Testis (tissue), 3 donors: ENCODE measurements around the gene LRG1. TPM values are rescaled to one million over a fixed set of nuclear protein-coding genes. Genes with fewer than 3 reads are reported as not detected.

ENCODE experiments used
- DNase-seq: peaks from one replicate; pipeline ENCODE4 v3.0.0-alpha.2; 2019
- H3K27ac ChIP-seq, 2 donors: fragments of 200-600 bp; sonication (generic); one replicate each; pipeline ENCODE4 v1.5.1; 2019
- H3K27me3 ChIP-seq: fragments of 200-600 bp; sonication (generic); one replicate; pipeline ENCODE4 v1.5.1; 2019
- H3K36me3 ChIP-seq: fragments of 200-600 bp; sonication (generic); one replicate; pipeline ENCODE4 v1.5.1; 2017; ENCODE audit warnings: low read depth; ENCODE audit errors: missing control alignments
- H3K4me1 ChIP-seq: fragments of 200-600 bp; sonication (generic); one replicate; pipeline ENCODE4 v1.5.1; 2019
- H3K4me3 ChIP-seq, 2 donors: fragments of 200-600 bp; sonication (generic); one replicate each; pipeline ENCODE4 v1.5.1; 2017 to 2019
- H3K9me3 ChIP-seq: fragments of 200-600 bp; sonication (generic); one replicate; pipeline ENCODE4 v1.5.1; 2017
- CTCF ChIP-seq, 3 experiments: fragments of 450-650 bp in 2 of 3; fragments of 200-600 bp in 1 of 3; sonication (generic) in 1 of 3; IDR thresholded peaks; one replicate each; pipeline ENCODE4 v1.5.1; 2016 to 2019; ENCODE audit warnings: antibody characterized with exemption in 3 of 3, mild to moderate bottlenecking in 2 of 3, moderate library complexity in 1 of 3
- POLR2A ChIP-seq: fragments of 450-650 bp; IDR thresholded peaks from one replicate; pipeline ENCODE4 v1.6.1; 2017; ENCODE audit warnings: antibody characterized with exemption, mild to moderate bottlenecking, moderate library complexity
- WGBS, 2 donors: methylation state at CpG; one replicate each; pipeline ENCODE4 v1.1.5; 2018; 5-methylcytosine and 5-hydroxymethylcytosine counted together
- intact Hi-C: fragments of 100-400 bp; cut with DNase I; formaldehyde crosslinking; loops from one replicate; pipeline ENCODE4 v1.15.1; 2023; ENCODE audit warnings: low total_unique reads
- polyA plus RNA-seq: library from polyadenylated mRNA; stranded (reverse); fragments of 350-450 nt; fragmentation: Illumina TruSeq; extraction: RNeasy Lipid Tissue Mini Kit (QIAGEN cat#74804); gene quantifications from one replicate; pipeline ENCODE4 v1.2.3, GENCODE V29; 2014; ENCODE audit warnings: low read depth, low replicate concordance; ENCODE audit not compliant: insufficient read depth
- total RNA-seq, 2 donors: library from RNA; depleted of rRNA; stranded (reverse); fragments of >200 nt; gene quantifications; one replicate each; pipeline ENCODE4 v1.2.3, GENCODE V29; 2016

LRG1 gene
- total and polyA plus RNA-seq, 3 donors from 2014 or later = 0.24 to 0.58 (median 0.25) TPM

GRCh38 chr19:4523306-4524110 lies 16.3 kb downstream of the LRG1 start:
- no peaks in the 10 kb centered on the region for H3K27me3 ChIP-seq
- DNase-seq = peak; percentile 40
- intact Hi-C loops = no loop called here

GRCh38 chr19:4522291-4523002 lies 17.4 kb downstream of the LRG1 start:
- no peak overlapping the region for H3K27ac ChIP-seq
- no peak overlapping the region for H3K4me3 ChIP-seq
- WGBS, 2 donors = 86 to 87% methylated on average over 15 of the region's 15 CpGs
- TF ChIP-seq CTCF (IDR thresholded peaks at IDR 0.05) = no peak
- TF ChIP-seq POLR2A = no peak
- H3K4me1 ChIP-seq = peaks cover 10% of the 10 kb centered on the region
- DNase-seq = no peak
- H3K36me3 ChIP-seq = no peaks in the 10 kb centered on the region
- H3K27me3 ChIP-seq = no peaks in the 10 kb centered on the region
- H3K9me3 ChIP-seq = no peaks in the 10 kb centered on the region
- intact Hi-C loops = no loop called here

More at GRCh38 chr19:4523306-4524110, 16.3 kb downstream of the LRG1 start:
- no peaks in the 10 kb centered on the region for H3K9me3 ChIP-seq
- whole genome bisulfite sequencing, 2 donors = 42 to 84% methylated on average over 8 to 53 of the region's 53 CpGs
- H3K4me1 ChIP-seq = peaks cover 5% of the 10 kb centered on the region
- TF ChIP-seq POLR2A = no peak
- TF ChIP-seq CTCF (IDR thresholded peaks at IDR 0.05) = peak in 2 of 3 experiments; percentile 36 to 49
- no peak overlapping the region for H3K4me3 ChIP-seq
- no peaks in the 10 kb centered on the region for H3K36me3 ChIP-seq
- H3K27ac ChIP-seq = no peak overlapping the region

DNA sequence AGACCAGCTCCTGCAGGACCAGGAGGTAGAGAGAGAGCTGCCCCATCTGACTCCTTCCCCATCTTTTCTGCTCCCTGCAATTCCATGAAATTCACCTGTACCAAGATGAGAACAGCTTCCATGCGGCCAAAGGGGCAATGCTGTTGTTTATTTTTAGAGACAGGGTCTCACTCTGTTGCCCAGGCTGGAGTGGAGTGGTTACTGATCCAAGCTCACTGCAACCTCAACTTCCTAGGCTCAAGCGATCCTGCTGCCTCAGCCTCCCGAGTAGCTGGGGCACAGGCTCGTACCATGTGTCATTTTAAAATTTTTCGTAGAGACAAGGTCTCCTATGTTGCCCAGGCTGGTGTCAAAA lies 18.0 kb downstream of the LRG1 start:
- Histone ChIP-seq H3K27ac (no peak overlapping the region), H3K36me3 (no peaks in the 10 kb centered on the region), H3K4me1 (peaks cover 10% of the 10 kb centered on the region), H3K27me3 (no peaks in the 10 kb centered on the region), H3K9me3 (no peaks in the 10 kb centered on the region), H3K4me3 (no peak overlapping the region)
- TF ChIP-seq CTCF (IDR thresholded peaks at IDR 0.05) (no peak), POLR2A (no peak)
- WGBS, 2 donors = 86 to 91% methylated on average over 5 of the region's 5 CpGs
- DNase-seq = no peak
- intact Hi-C loops = no loop called here

- Histone ChIP-seq H3K36me3 (no peaks in the 10 kb centered on the region), H3K9me3 (no peaks in the 10 kb centered on the region), H3K27ac (no peak overlapping the region), H3K4me1 (peaks cover 10% of the 10 kb centered on the region), H3K4me3 (no peak overlapping the region), H3K27me3 (no peaks in the 10 kb centered on the region)
- 79 to 80% methylated on average over 11 of the region's 11 CpGs for WGBS, 2 donors
- intact Hi-C loops = no loop called here
- no peak for DNase-seq
- no peak for TF ChIP-seq CTCF (IDR thresholded peaks at IDR 0.05)
- no peak for TF ChIP-seq POLR2A
These were observed 18.5 kb downstream of the LRG1 start for GRCh38 chr19:4521170-4521887.
